ENCODE measurements around the gene TP53INP2.
"Not testable (repeated sequence)": the region's sequence is repeated elsewhere in the genome, so short reads cannot be mapped to it uniquely, and the experiment has no call there.

DNA sequence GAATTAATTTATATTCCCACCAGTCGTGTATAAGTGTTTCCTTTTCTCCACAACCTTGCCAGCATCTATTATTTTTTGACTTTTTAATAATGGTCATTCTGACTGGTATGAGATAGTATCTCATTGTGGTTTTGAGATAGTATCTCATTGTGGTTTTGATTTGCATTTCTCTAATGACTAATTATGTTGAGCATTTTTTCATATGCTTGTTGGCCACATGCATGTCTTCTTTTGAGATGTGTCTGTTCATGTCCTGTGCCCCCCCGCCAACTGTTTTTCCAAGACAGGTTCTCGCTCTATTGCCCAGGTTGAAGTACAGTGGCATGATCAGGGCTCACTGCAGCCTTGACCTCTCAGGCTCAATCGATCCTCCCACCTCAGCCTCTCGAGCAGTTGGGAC lies 42.3 kb upstream of the TP53INP2 start:
- TF ChIP-seq, protein P1, sequence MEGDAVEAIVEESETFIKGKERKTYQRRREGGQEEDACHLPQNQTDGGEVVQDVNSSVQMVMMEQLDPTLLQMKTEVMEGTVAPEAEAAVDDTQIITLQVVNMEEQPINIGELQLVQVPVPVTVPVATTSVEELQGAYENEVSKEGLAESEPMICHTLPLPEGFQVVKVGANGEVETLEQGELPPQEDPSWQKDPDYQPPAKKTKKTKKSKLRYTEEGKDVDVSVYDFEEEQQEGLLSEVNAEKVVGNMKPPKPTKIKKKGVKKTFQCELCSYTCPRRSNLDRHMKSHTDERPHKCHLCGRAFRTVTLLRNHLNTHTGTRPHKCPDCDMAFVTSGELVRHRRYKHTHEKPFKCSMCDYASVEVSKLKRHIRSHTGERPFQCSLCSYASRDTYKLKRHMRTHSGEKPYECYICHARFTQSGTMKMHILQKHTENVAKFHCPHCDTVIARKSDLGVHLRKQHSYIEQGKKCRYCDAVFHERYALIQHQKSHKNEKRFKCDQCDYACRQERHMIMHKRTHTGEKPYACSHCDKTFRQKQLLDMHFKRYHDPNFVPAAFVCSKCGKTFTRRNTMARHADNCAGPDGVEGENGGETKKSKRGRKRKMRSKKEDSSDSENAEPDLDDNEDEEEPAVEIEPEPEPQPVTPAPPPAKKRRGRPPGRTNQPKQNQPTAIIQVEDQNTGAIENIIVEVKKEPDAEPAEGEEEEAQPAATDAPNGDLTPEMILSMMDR (IDR thresholded peaks at IDR 0.05): not testable (repeated sequence)
- not testable (repeated sequence) for TF ChIP-seq EZH2 (IDR thresholded peaks at IDR 0.05; ENCODE audit: borderline replicate concordance, insufficient read depth, low read depth, low read length, poor library complexity, severe bottlenecking)
